HG03039 (cell line): ENCODE data around the gene AGTPBP1.
A peak's percentile ranks its signal among the peaks of the same experiment; 100 is the strongest.
"Not testable (repeated sequence)": the region's sequence is repeated elsewhere in the genome, so short reads cannot be mapped to it uniquely, and the experiment has no call there.

ENCODE experiments used
- ATAC-seq: cut with Tn5 transposase; IDR thresholded peaks from one replicate; pipeline ENCODE4 v1.9.1; 2021; ENCODE audit warnings: mild to moderate bottlenecking, moderate library complexity; ENCODE audit not compliant: unreplicated experiment

The AGTPBP1 gene, protein sequence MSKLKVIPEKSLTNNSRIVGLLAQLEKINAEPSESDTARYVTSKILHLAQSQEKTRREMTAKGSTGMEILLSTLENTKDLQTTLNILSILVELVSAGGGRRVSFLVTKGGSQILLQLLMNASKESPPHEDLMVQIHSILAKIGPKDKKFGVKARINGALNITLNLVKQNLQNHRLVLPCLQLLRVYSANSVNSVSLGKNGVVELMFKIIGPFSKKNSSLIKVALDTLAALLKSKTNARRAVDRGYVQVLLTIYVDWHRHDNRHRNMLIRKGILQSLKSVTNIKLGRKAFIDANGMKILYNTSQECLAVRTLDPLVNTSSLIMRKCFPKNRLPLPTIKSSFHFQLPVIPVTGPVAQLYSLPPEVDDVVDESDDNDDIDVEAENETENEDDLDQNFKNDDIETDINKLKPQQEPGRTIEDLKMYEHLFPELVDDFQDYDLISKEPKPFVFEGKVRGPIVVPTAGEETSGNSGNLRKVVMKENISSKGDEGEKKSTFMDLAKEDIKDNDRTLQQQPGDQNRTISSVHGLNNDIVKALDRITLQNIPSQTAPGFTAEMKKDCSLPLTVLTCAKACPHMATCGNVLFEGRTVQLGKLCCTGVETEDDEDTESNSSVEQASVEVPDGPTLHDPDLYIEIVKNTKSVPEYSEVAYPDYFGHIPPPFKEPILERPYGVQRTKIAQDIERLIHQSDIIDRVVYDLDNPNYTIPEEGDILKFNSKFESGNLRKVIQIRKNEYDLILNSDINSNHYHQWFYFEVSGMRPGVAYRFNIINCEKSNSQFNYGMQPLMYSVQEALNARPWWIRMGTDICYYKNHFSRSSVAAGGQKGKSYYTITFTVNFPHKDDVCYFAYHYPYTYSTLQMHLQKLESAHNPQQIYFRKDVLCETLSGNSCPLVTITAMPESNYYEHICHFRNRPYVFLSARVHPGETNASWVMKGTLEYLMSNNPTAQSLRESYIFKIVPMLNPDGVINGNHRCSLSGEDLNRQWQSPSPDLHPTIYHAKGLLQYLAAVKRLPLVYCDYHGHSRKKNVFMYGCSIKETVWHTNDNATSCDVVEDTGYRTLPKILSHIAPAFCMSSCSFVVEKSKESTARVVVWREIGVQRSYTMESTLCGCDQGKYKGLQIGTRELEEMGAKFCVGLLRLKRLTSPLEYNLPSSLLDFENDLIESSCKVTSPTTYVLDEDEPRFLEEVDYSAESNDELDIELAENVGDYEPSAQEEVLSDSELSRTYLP

DNA sequence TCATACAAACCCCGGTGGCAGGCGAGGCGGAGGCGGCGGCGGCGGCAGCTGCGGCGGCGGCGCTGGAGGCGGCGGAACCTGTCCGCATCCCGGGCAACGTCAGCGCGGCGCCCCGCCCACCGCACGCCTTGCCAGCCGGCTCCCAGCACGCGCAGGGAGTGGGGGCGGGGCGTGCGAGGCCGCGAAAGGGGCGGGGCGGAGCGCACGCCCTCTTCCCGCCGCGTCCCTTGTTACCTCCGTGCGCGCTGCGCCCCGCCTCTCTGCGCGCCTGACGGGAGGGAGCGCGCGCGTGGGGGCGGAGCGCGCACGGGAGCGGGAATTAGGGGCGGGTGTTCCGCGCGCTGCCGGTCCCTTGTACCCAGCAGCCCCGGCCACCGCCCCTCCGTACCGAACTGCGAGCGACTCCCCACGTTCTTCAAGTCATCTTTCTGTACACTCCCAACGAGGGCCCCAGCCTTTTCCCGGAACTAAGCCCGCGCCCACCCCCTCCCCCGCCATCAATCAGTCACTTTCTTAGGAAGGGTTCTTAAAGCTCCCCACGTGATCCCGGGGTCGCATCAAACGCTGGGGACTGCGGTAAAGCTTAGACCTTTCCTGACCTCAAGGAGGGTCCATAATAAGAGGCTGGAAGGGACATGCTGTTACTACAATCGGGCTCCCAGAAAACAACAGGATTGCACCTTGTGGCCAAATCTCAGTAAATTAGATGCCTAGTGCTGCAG lies at the start of gene AGTPBP1:
Gene AGTPBP1 (minus strand): TSS at position 80 of the 722 bp plus-strand sequence. CDS start 29,421 bp downstream, outside the sequence.
- peak; percentile 80 for ATAC-seq

DNA sequence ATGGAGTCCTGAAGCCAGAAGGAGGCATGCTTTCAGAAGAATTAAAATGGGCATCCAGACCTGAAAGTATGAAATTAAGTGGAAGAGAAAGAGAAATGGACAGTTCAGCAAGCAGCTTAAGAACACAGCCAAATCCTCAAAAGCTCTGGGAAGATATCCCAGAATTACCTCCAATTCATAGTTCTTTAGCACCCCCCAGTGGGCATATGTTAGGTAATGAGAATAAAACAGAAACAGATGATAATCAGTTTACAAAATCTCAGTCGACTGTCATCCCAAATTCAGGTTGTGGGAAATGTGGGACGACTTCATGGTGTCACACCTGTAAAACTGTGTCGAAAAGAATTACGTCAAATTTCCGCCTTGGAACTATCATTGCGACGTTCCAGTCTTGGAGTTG lies 44.4 kb upstream of the AGTPBP1 start:
- not testable (repeated sequence) for ATAC-seq

DNA sequence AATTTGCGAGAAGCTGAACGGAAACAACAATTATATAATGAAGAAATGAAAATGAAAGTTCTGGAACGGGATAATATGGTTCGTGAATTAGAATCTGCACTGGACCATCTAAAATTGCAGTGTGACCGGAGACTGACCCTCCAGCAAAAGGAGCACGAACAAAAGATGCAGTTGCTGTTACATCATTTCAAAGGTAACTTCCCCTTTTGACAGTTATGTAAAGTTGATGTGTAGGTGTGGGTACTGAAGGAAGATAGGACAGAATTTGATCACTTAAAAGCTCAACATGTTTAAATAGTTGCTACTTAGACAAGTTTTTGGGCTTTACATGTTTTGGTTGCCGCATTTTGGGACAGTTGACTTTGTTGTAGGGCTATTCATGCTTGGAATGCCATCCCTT lies 32.1 kb upstream of the AGTPBP1 start:
- ATAC-seq = not testable (repeated sequence)

DNA sequence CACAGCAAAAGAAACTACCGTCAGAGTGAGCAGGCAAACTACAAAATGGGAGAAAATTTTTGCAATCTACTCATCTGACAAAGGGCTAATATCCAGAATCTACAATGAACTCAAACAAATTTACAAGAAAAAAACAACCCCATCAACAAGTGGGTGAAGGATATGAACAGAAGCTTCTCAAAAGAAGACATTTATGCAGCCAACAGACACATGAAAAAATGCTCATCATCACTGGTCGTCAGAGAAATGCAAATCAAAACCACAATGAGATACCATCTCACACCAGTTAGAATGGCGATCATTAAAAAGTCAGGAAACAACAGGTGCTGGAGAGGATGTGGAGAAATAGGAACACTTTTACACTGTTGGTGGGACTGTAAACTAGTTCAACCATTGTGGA lies 20.0 kb upstream of the AGTPBP1 start:
- ATAC-seq = not testable (repeated sequence)

DNA sequence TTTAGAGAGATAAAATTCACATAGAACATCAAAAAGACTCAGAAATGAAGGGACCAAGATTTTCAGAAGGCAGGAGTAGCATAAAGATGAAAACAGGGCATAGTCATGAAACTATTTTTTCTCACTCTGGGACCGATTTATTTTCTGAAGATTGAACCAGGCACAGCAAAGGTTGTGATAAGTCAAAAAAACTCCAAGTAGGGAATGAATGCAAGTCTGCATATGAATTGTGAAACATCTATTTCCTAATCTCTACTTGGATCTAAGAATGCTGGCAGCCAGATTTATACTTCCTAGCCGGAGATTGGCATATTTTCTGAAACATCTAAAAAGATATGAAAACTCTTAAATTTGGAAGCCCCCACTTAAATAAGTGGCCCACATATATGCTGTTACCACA lies 16.0 kb upstream of the AGTPBP1 start:
- not testable (repeated sequence) for ATAC-seq

DNA sequence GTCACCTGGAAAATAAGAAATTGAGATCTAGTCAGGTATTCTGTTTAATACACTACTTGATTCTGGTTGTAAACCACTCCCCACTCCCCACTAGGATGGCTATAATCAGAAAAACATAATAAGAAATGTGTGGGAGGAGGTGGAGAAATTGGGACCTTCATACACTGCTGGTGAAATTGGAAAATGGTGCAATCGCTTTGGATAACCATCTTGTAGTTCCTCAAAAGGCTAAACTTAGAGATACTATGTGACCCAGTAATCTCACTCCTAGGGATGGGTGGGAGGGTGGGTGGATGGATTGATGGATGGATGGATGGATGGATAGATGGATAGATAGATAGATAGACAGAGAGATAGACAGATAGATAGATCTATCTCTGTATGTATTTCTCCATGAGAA lies 14.5 kb upstream of the AGTPBP1 start:
- not testable (repeated sequence) for ATAC-seq

DNA sequence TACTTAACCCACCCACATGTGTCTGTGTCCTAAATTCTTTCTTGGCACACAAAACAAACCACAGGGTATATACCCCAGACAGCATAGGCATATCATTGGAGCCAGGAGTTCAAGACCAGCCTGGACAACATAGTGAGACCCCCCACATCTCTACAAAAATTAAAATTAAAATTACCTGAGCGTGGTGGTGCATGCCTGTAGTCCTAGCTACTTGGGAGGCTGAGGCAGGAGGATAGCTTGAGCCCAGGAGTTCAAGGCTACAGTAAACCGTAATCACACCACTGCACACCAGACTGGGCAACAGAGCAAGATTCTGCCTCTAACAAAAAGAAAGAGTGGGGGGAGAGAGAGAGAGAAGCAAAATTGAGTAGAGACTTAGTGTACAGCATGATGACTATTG lies 4.6 kb upstream of the AGTPBP1 start:
- ATAC-seq = no peak

DNA sequence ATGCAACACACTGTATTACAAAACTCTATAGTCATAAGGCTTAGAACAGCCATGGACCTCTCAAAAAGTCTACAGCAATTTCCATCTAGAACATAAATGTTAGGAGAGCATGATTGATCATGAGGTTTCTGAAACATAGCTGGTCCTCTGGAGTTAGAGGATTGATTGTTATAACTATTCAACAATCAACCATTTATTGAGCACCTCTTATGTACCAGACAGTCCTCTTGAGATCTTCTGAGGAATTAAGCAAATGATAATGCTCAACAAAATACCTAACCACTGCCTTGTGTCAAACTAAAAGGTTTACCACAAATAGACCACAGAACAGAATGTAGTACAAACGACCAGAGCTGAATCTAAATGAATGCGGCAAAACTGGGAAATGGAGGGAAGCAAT lies 3.4 kb upstream of the AGTPBP1 start:
- no peak for ATAC-seq

DNA sequence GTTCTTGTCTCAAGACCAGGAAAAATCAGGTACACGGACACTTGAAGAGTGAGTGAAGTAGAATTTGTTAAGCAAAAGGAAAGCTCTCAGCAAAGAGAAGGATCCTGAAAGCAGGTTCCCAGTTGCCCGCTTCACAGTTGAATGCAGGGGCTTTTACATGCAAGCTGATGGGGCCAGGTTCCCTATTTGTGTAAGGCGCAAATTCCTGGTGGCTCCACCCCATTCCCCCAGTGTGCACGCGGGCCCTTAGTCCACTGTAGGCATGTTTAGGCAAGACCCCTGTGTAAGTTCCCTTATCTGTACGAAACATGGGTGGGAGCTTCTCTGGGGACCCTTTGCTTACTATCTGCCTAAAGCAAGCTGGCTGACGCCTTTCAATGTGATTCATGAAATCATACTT lies 2.7 kb upstream of the AGTPBP1 start:
- no peak for ATAC-seq

DNA sequence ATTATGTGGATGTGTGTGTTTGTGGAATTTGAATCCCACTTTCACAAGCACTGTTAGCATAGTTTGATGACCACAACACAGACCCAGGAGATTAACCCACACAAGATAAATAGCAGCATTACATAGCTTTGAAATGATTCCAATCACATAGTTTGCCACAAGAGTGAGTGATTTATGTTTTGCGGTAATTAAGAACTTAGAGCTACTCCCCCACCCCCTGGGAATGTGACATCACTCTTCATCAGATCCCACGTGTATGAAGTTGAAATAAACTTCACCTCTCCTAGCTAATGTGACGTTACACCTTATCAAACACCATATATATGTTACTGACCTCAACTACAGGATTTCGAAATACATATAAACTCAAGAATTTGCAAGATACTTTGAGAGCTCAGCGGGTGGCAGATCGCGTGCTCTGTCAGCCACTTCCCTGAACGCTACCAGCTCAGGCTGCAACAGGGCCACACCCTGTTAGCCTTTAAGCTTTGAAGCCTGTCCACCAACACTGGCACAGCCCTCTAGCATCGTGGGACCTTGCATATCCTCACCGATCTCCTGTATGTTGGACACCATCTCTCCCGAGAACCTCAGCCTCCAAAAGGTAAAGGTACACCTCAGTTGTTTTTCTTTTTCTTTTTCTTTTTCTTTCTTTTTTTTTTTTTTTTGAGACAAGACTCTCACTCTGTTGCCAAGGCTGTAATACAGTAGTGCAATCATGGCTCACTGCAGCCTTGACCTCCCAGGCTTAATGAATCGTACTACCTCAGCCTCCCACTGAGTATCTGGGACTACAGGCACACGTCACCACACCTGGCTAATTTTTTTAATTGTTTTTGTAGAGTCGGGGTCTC lies 1.7 kb upstream of the AGTPBP1 start:
- no peak for ATAC-seq

DNA sequence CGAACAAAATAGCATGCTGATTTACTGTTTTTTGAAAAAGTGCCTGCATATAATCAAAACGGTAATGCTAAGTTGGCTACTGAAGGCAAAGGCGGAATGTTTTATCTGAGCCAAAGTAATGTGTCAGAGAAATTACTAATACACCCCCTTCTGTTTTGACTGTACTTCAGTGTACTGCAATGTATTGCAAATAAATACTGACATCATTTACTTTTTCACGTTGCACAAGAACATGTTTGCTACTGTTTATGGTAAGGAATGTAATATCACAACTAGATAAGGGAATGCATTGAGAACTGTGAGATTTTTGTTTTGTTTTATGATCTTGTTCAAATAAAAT lies 813 bp upstream of the AGTPBP1 start:
- no peak for ATAC-seq

DNA sequence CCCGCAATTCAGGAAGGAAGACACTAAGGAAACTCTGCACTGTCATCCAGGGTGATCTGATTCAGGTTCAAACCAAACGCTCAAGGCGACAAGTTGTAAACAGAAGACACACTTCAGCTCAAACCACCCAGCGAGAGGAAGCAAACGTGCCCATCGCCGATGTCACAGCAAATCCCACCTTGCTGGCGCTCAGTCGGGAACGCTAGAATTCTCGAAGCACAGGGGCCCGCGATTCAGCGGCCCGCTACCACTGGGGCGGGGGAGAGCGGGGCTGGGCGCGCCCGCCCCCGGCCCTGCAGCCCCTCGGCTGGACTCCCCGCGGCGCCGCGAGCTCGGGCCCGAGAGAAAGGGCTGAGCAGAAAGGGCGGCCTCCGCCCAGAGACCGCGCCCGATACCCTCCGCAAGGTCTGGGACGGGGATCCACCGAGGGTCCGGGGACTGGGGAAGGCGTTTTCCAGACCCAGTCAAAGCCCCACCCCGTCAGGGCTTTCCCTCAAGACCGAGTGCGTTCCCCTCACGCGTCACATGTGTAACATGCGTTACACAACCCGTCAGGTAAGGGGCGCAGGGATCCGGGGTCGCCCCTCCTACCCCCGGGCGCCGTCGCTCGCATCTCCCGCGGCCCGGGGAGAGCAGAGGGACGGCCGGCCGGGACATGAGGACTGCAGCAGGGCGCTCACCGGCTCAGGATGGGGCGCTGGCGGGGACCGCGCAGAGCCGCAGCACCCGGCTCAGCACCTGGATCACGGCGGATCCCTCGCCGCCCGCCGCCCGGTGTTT lies 469 bp downstream of the AGTPBP1 start:
- ATAC-seq = peak; percentile 39

DNA sequence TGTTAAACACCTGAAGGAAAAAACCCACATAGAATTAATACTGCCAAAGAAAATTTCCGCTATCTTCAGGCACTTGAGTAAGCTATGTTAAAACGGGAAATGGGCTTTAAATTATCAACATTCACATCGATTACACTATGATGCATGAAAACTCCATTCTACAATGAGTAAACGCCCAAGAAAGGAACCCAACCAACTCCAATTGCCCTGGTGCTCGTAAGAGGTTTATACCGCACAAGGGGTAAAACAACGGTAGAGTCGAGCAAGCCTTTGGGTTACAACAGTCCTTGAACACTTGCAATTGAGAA lies 1.0 kb downstream of the AGTPBP1 start:
- no peak for ATAC-seq

DNA sequence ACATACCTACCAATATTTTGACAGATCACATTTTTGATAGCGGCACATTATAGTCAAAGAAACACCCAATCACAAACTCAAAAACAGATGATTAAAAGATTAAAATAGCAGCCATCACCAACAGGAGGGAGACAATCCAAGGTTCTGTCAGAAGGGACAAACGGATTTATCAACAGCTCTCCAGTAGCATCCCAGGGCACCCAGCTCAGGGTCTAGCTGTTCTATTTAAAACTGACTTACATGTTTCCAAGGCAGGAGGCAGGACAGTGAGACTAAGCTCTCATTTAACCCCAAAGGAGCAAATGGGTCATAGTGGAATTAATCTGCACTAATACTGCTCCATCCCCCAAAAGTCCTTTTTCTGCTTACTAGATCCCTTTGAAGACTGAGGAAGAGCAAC lies 3.2 kb downstream of the AGTPBP1 start:
- ATAC-seq = no peak

DNA sequence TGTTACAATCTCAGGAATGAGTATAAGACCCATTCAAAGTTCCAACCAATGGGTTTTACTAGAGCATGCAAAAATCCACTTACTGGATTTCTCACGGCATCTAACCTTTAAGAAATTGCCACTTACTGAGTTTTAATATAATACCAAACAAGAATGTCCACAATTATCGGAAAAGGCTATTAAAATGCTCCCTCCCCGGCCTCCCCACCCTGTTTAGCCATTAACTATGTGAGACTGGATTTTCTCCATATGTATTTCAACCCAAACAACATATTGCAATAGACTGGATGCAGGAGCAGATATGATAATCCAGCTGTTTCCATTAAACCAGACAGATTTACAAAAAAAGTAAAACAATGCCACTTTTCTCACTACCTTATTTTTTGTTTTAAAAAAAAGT lies 4.1 kb downstream of the AGTPBP1 start:
- no peak for ATAC-seq

DNA sequence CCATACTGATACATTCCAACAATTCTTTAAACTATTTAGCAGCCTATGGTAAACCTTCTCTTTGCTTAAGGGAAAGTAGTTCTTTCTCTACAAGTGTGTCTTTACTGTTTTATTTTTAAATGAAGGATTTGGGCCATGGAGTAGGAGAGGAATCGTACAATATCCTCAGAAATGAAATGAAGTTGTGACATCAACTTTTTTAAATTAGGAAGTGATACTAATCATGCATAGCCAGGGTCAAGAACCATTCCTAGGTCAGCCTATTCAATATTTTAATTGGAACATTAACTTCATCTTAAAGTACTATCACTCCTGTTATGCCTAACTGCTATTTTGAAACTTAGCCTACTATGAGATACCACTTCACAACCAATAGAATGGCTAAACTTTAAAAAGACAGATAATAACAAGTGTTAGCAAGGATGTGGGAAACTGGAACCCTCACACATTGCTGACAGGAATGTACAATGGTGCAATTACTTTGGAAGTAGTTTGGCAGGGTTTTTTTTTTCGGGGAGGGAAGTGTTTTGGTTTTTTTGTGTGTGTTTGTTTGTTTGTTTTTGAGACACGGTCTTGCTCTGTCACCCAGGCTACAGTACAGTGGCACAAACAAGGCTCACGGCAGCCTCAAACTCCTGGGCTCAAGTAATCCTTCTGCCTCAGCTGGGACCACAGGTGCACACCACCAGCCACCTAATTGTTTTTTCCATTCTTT lies 10.7 kb downstream of the AGTPBP1 start:
- ATAC-seq = no peak

DNA sequence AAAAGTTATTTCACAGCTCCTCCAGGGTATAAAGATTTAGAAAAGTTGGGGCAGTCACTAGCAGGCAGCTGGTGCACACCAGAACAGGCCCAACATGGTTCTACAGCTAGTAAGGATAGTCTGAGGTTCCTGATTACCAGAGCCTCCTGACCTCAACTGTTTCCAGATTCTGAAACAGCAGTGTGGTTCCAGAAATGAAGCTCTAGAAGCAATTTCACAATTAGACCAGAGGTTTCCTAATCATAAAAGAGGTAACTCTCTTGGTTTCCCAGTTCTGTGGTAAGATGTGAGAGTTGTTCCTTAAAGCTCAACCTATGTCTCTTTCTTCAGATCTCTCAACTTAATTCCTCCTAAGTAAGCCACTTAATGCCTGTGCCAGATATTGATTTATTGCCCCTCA lies 11.9 kb downstream of the AGTPBP1 start:
- ATAC-seq = no peak

DNA sequence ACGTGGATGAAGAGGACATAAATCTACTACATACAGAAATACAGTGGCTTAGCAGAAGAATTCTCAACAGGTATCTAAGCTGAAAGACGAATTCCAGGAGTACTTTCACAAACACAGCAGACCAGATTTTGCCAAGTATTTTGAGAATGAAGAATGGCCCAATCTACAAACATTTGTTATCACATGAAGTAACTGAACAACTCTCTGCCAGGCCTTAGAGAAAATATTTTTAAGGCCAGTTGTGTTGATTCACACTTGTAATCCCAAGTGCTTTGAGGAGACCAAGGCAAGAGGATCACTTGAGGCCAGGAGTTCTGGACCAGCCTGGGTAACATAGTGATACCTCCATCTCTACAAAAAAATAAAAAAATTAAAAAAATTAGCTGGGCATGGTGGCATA lies 14.3 kb downstream of the AGTPBP1 start:
- ATAC-seq = no peak

DNA sequence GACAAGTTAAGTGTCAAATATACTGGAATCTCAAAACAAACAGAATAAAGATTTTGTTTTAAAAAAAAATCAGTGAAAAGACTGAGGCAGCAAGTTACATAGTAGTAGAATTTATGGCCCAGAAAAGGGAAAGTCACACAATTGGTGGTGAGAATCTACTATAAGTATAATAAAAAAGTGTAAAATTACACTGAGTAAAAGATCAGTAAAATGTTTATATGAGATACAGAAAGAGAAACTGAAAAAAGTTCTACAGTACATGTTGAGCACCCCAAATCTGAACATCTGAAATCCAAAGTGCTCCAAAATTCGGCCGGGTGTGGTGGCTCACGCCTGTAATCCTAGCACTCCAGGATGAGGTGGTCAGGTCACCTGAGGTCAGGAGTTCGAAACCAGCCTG lies 15.0 kb downstream of the AGTPBP1 start:
- no peak for ATAC-seq
